HG03565 (cell line): Measurements from ENCODE around the gene ZMAT2.
"Not testable (repeated sequence)": the region's sequence is repeated elsewhere in the genome, so short reads cannot be mapped to it uniquely, and the experiment has no call there.

Experiments
- ATAC-seq: cut with Tn5 transposase; IDR thresholded peaks from one replicate; pipeline ENCODE4 v1.9.1; 2021; ENCODE audit warnings: mild to moderate bottlenecking, moderate library complexity; ENCODE audit not compliant: unreplicated experiment

ZMAT2 gene

GRCh38 chr5:140700177-140701144 is at the start of gene ZMAT2:
ZMAT2 (plus strand) TSS chr5:140700447; CDS start chr5:140700461, 14 bp downstream.
- peak; percentile 91 for ATAC-seq

- ATAC-seq = no peak
Observed at GRCh38 chr5:140658870-140659269, 41.4 kb upstream of the ZMAT2 start.

DNA sequence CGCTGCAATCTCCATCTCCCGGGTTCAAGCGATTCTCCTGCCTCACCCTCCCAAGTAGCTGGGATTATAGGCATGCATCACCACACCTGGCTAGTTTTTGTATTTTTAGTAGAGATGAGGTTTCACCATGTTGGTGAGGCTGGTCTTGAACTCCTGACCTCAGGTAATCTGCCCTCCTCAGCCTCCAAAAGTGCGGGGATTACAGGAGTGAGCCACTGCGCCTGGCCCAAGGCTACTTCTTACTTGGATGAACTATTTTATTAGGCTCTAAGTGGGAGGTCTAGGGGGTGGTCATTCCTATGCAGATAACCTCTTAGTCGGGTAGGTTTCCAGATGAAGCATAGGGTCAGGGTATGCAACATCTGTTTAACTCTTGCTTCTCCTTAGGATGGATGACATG is 39.9 kb upstream of the ZMAT2 start:
- ATAC-seq = not testable (repeated sequence)

GRCh38 chr5:140664030-140664358 is 36.3 kb upstream of the ZMAT2 start:
- ATAC-seq = no peak

- ATAC-seq = peak; percentile 94
Observed at GRCh38 chr5:140664359-140665119, 35.7 kb upstream of the ZMAT2 start, which contains the start of gene WDR55. WDR55 (plus strand) TSS chr5:140664904; CDS start chr5:140664913, 9 bp downstream.

DNA sequence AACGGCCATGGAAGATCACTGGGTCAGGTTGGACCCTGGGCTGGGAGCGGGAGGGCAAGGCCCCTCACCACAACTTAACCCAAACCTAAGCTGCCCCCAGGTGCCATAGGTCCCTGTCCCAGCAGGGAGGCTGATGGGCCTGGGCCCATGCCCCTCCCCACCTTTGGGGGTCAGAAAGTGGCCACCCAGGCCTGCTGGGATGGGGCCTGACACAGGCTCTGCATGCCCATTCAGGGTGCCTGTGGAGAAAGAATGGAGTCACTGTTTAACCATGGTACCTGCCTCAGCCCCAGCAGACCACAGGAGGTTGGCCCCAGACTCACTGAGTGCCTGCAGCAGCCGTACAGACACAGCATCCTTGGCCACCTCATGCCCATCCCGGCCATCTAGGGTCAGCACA is 29.2 kb upstream of the ZMAT2 start:
- ATAC-seq = not testable (repeated sequence)

- no peak for ATAC-seq
Observed at GRCh38 chr5:140671472-140672125, 28.6 kb upstream of the ZMAT2 start.

GRCh38 chr5:140672455-140673186 is 27.6 kb upstream of the ZMAT2 start:
- no peak for ATAC-seq

DNA sequence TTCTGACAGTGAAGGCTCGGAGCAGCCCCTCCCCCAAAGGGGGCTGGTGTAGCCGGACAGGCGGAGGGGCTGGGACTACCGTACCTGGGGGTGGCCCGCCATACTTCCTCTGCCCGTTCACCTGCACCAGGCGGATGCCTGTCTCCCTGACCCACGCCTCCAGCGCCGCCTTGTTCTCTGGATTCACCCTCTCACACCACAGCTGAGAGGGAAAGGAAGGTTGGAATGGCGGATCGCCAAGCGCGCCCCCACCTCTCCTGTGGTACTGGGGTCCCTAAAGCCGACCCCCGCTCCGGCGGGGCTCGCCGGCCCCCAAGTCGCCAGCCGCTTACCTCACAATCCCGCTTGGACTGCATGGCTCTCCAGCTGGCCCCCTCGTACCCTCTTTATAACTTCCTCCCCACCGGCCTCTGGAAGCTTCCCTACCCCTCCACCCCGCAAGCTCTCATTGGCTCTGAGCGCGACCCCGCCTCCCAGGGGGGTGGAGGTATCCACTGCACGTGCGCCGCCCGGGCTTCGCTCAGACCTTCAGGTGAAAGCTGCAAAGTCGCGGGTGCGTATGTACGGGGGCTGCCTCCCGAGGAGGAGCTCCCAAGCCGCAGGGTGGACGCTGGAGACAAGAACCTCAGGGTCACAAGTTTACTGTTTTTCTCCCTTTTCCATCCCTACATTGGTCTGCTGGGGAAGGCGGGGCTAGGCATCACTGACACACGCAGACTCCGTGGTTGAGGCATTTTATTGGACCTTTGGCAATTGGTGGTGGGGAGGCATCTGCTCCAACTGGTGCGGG is 26.9 kb upstream of the ZMAT2 start, which contains the start of gene DND1:
TSS of gene DND1 (minus strand) at position 390 of the 790 bp plus-strand sequence. CDS start at position 356, 34 bp downstream.
- no peak for ATAC-seq

DNA sequence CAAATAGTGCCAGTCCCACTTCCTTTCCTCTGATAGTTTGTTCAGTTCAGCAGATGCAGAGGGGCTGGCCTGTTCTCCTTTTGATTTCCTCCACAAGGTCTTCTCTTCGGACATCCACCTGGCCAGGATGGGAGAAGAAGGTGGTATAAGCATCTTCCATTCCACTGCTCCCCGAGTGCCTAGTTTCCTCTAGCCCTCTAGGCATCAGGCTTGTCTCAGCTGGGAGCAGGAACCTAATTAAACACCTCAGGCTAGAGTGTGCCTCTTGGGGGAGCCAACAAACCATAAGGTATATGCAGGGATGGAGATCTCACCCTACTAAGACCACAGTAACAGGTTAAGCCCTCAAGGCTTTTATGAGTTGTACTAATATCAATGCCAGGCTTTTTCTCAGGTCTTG is 26.0 kb upstream of the ZMAT2 start:
- ATAC-seq = no peak

DNA sequence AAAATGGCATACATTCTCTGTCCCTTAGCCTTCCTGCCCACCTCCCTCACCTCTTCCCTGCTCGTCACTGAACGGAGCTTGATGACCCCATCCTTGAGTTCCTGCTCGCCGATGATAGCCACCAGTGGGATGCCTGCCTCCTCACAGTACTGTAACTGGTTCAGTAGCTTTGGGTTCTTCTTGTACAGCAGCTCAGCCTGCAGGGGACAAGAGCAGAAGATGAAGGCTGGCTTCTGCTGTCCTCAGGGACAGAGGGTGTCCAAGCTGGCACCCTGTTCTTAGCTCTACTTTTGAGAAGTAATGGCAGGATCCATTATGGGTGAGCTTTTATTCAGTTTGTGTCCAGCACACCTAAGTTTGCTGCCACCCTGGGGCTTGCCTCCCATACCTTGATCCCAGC is 25.6 kb upstream of the ZMAT2 start:
- ATAC-seq = no peak

DNA sequence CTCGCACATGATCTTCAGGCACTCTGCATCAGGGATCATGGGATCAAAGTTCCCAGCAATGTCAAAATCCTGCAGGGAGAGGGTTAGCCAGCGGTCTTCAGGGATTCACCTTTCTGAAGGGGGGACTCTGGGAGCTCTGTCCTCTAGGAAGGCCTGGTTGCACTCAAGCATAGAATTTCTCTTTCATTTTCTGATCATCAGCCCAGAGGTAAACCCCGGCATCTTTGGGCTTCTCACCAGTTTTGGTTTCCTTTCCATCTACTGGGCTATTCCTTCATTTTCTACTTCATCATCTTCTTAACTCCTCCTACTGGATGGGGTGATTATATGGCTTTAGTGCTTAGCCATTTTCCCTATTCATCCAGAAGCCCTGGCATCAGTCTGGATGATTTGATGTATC is 22.3 kb upstream of the ZMAT2 start:
- peak; percentile 33 for ATAC-seq

GRCh38 chr5:140678993-140679392 is 21.3 kb upstream of the ZMAT2 start:
- no peak for ATAC-seq

DNA sequence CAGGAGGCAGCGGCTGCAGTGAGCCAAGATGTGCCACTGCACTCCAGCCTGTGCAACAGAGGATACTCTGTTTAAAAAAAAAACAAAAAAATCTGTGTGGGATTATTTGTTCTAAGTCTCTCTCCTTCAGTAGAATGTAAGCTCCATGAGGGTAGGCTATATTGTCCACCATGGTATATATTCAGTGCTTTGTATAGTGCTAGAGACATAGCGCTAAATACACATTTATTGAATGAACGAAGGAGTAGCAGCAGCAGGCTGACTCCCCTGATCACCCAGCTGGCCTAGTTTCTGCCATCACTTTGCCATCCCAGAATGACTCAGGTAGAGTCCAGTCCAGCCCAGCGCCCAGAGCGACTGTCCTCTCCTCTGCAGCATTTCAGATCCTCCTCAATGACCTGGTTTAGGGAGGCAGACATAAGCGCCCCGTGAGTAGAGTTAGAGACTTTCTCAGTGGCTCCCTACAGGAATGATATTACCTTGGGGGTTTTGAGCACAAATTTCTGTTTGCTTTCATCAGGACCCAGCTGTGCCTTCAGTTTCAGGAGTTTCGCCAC is 9.8 kb upstream of the ZMAT2 start:
- ATAC-seq = no peak

- ATAC-seq = peak; percentile 95
Observed at GRCh38 chr5:140690941-140691924, 9.0 kb upstream of the ZMAT2 start, which contains the start of the genes HARS1 and HARS2. HARS1 (minus strand) TSS chr5:140691370; CDS start chr5:140691304, 66 bp downstream. HARS2 (plus strand) TSS chr5:140691455; CDS start chr5:140691649, 194 bp downstream.

- no peak for ATAC-seq
Observed at GRCh38 chr5:140694276-140694675, 6.0 kb upstream of the ZMAT2 start.

DNA sequence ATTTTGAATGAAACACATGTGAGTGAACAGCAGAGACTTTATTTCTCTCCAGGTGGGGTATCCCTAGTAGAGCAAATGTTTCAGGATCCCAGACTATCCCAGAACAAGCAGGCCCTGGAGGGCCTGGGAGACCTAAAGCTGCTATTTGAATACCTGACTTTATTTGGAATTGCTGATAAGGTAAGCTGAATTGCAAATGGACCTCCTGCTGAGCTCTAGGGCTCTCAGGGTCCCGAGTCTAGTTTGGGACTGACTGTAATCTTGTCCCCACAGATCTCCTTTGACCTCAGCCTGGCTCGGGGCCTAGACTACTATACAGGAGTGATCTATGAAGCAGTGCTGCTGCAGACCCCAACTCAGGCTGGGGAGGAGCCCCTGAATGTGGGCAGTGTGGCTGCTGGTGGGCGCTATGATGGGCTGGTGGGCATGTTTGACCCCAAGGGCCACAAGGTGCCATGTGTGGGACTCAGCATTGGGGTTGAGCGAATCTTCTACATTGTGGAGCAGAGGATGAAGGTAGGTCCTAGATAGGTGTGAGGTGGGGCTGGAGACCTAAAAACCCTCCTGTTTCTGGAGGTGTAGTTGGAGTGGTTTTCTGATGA is 3.3 kb upstream of the ZMAT2 start:
- no peak for ATAC-seq

- no peak for ATAC-seq
Observed at GRCh38 chr5:140707812-140708211, 7.6 kb downstream of the ZMAT2 start.
